T-helper 22 cell (primary cell): ENCODE measurements around the gene PUM2.
"Not testable (repeated sequence)": the region's sequence is repeated elsewhere in the genome, so short reads cannot be mapped to it uniquely, and the experiment has no call there.

Experiments used
- DNase-seq: peaks from one replicate; pipeline ENCODE4 v3.0.0-alpha.2; 2020; ENCODE audit warnings: low read depth

The PUM2 gene

DNA sequence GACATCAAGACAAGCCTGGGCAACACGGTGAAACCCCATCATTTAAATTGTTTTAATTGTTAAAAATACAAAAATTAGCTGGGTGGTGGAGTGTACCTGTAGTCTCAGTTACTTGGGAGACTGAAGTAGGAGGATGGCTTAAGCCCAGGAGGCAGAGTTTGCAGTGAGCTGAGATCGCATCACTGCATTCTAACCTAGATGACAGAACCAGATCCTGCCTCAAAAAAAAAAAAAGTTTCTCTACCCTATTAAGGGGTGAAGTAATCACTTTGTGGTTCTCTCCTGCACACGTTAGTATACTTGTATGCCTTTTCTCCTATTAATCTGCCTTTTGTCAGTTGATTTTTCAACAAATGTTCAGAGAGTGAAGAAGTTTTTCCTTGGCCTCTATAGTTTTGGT is 18.1 kb upstream of the PUM2 start:
- no peak for DNase-seq

DNA sequence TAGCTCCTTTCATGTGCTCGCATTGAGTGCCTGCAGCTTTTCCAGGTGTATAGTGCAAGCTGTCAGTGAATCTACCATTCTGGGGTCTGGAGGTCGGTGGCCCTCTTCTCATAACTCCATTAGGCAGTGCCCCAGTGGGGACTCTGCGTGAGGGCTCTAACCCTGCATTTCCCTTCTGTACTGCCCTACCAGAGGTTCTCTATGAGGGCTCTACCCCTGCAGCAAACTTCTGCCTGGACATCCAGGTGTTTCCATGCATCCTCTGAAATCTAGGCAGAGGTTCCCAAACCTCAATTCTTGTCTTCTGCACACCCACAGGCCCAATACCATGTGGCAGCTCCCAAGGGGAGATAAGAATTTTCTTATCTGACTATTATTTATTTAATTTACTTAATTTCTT is 17.3 kb upstream of the PUM2 start:
- not testable (repeated sequence) for DNase-seq

DNA sequence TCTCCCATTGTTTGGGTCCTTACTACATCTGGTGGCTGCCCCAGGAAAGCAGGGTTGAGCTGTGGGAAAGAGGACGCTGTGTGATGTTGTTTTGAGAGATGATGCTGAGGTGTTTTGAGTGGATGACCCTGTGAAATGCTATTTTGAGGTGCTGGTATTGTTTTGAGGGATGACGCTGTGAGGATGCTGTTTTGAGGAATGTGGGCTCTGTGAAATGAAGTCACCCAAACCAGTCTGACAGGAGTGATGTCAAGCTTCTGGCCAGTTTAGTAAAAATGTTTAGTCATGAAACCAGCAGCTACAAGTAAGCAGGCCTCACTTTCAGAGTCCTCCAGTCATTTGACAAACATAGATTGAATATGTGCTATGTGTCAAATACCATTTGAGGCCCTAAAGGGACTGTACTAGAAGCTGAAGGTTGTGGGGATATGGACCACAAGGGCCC is 16.1 kb upstream of the PUM2 start:
- no peak for DNase-seq

DNA sequence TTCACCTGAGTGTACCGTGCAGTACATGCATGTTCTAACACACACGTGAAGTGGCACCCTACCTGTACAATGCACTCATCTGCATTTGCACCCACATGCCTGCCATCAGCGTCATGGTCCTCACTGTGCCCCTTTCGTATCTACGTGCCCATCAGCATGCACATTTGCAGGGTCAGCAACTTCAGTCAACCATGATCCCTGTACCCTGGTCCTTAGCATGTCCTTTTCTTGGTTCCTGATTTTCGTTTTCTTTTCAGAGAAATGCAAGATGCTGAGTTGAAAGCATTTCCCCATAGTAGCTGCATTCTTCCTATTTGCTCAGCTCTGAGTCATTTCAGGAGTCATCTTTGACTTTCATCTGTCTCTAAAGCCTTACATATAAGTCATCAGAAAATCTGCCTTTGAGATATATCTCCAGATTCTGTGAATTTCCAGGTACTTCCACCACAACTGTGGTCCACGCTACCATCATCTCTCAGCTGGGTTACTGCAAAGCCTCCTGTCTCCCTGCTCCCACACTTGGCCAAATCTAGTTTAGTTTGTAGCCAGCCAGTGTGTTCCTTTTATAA is 14.7 kb upstream of the PUM2 start:
- DNase-seq, result no peak

DNA sequence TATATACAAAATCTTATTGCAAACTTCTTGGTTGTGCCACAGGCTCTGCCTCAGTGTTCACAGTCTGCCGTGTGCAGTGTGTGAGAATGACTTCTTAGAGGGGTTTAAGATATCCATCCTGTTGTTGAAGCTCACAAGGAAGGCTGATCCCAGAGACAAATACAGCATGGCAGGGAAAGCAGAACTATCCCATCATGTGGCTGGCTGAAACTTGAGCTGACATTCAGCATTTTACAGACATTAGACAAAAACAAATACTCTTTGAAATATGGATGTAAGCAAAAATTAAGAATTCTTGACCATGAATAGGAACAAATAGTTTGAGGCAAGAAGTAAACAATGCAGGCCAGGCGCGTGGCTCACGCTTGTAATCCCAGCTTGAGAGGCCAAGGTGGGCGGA is 12.9 kb upstream of the PUM2 start:
- no peak for DNase-seq

DNA sequence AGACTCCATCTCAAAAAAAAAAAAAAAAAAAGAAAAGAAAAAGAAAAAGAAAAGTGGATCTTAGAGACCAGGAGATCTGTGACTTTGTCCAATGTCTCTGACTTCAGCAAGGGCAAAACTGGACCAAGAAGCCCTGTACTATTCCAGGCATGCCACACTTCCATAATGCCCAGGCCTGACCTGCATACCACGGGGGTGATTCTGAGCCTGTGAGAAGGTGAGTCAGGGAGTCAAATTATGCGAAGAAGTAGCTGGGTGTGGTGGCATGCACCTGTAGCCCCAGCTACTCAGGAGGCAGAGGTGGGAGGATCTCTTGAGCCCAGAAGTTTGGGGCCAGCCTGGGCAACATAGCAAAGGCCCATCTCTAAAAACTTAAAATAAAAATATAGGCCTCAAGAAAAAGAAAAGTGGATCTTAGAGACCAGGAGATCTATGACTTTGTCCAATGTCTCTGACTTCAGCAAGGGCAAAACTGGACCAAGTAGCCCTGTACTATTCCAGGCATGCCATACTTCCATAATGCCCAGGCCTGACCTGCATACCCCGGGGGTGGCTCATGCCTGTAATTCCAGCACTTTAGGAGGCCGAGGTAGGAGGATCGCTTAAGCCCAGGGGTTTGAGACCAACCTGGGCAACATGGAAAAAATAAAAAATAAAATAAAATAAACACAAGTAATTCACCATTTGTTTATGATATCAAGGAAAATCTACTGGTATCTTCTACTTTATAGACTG is 12.2 kb upstream of the PUM2 start:
- DNase-seq, result no peak

DNA sequence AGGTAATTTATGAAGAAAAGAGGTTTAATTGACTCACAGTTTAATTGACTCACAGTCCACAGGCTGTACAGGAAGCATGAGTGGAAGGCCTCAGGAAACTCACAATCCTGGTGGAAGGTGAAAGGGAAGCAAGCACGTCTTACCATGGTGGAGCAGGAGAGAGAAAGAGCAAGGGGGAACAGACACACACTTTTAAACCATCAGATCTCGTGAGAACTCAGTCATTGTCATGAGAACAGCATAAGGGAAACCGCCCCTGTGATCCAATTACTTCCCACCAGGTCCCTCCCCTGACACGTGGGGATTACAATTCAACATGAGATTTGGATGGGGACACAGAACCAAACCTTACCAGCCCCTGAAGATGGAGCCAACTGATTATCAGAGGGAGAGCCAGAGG is 11.2 kb upstream of the PUM2 start:
- no peak for DNase-seq

DNA sequence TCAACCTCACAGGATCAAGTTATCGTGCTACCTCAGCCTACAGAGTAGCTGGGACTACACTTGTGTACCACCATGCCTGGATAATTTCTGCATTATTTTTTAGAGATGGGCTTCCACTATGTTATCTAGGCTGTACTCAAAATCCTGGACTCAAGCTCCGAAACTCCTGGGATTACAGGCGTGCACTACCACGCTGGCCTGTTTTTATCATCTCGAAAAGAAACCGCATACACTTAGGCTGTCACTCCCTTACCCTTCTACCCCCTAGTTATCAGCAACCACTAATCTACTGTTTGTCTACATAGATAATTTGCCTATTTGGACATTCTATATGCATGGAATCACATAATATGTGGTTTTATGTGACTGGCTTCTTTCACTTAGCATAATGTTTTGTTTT is 8.5 kb upstream of the PUM2 start:
- DNase-seq, result no peak

DNA sequence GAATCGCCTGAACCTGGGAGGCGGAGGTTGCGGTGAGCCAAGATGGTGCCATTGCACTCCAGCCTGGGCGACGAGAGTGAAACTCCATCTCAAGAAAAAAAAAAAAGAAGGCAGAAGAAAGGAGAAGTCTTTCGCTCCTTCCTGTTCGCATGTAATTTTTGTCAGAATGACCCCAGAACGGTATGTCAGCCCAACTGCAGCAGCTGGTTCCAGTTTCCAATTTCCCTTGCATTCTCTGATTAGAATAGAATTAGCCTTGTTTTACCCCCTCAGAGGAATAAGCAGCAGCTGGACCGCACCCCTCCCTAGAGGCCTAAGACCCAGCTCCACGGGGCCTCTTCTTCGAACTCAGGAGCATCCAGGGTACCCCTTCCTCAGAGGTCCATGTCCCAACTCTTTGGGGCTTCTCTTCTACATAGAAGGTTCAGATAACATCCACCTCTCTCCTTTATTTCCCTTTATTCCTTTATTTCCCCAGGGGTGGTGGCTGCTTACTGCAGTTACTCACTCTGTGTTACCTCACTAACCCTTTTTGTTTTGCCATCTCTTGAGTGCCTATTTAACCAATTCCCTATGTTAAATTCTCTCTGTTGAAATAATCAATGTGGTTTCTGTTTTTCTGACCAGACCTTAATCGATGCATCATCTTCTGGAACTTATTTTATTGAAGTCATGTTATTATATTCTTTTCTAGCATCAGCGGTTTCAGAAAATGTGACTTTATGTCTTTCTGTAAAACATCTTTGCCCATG is 7.2 kb upstream of the PUM2 start:
- DNase-seq, result no peak

DNA sequence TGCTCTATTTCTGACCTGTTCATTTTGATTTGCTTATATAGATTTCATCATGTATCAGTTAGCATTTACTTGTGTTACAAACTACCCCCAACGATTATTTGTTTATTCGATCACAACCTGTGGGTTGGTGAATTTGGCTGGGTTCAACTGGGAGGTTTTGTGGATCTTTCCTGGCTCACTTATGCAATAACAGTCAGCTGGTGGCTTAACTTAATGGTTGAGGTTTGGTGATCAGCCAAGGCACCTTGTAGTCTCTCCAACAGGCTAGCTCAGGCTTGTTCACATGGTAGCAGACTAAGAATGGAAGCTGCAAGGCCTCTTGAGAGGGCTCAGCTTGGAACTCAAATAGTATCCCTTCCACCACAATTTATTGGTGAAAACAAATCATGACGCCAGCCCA is 5.4 kb upstream of the PUM2 start:
- no peak for DNase-seq

DNA sequence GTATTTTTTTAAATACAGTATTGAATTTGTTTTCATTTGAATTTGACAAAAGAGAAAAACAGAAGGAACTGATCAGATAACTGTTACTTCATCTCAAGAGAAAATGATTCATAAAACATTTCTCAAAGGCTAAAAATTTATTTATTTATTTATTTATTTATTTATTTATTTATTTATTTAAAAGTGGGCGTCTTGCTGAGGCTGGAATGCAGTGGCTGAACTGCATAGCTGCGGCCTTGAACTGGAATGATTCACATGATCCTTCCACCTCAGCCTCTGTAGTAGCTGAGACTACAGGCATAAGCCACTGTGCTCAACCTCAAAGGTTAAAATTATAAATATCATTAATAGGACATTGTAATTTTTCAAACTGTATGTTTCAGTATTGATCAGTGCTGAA is 4.5 kb upstream of the PUM2 start:
- DNase-seq, result no peak

DNA sequence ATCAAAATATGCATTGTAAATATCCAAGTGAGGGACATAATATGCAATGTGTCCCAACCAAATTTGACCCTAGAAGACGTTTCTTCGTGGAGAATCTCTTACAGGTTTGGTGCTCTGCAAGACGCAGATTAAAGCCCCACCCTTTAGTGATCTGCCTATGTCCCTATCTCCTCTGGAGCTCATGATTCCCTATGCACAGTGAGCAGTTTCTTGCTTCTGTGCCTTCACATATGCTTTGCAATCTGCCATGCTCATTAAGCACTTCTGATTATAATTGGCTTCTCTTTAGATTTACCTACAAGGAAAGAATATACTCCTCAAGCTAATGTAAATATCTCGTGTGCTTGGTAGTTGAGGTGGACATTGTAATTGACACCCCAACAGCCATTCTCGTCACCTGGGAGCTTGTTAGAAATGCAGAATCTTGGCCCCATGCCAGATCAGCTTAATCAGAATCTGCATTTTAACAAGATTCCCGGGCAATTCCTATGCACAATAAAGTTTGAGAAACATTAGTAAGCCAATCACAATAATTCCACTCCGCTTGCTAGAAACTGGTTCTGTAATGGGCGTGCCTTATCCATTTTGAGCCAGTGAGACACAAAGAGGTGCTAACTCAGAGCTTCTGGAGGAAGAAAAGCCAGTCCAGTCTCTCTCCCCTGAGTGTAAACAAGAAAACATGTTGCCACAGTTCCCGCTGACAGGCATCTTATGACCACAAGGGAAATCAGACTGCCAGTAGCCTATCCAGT is 2.8 kb upstream of the PUM2 start:
- no peak for DNase-seq

DNA sequence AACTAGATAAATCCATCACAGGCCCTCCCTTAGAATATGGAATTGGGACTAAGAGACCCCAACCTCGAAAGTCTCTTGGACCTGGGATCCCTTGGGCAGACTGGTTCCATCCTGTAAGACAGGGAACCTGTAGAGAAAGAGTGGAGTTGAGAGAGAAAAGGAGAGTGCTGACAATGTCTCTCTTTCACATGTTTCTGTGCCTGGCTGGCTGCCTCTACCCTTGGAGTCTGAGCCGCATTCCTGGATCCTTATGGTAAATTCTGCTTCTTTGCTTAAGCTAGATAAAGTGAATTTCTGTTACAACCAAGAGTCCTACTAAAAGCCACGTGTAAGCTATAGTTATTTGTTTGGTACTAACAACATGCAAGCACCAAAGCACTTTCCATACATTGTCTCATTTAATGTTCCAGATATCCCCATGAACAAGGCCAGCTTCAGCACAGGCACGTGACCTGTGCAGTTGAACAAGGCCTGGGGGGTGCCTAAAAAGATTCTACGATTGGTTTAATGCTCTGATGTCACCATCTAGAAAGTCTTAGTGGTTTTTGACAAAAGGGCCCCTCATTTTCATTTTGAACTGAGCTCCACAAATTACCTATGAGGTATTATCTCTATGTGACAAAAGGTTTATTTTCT is 2.1 kb upstream of the PUM2 start:
- DNase-seq, result no peak

DNA sequence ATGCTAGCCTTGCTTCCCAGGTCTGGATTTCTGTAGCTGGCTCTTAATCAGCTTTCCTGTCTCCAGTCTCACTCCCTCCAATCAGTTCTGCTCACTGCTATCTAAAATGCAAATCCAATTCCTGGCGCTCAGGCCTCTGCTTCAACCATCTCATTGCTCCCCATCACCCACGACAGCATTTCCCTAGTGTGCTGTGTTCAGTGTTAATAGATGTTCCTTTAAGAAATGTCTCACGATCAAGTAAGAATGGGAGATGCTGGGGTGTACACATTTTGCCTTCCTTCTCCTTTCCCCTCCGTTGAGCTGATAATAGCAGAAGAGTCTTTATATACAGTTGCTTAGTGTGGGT is 1.6 kb upstream of the PUM2 start:
- DNase-seq, result no peak

DNA sequence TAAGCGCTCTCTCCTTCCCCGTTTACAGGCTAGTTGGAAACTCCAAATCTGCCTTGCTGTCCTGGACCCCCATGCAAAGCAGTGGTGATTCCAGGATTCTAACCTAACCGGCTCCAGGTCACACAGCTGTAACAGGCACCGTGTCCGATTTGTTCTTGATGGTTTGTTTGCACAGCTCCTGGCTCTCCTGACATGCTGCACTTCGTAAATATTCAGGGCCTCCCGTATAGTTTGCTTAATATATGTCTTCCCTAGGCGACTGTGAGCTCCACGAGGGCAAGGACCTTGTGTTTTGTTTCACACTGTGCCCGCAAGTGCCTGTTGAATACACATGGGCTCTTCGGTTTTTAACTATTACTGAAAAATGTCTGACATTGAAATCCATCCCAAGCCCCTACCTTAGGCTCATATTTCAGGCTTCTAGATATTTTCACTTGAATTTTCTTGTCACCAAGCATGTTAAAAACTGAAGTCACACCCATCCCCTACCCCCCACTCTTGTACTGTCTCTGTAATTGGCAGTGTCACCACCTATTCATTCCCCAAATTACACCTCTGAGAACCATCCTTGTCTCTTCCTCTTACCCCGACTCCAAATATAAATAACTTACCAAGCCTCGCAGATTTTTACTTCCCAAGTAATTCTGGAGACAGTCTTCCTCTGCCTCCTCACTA is 1.0 kb upstream of the PUM2 start:
- no peak for DNase-seq

DNA sequence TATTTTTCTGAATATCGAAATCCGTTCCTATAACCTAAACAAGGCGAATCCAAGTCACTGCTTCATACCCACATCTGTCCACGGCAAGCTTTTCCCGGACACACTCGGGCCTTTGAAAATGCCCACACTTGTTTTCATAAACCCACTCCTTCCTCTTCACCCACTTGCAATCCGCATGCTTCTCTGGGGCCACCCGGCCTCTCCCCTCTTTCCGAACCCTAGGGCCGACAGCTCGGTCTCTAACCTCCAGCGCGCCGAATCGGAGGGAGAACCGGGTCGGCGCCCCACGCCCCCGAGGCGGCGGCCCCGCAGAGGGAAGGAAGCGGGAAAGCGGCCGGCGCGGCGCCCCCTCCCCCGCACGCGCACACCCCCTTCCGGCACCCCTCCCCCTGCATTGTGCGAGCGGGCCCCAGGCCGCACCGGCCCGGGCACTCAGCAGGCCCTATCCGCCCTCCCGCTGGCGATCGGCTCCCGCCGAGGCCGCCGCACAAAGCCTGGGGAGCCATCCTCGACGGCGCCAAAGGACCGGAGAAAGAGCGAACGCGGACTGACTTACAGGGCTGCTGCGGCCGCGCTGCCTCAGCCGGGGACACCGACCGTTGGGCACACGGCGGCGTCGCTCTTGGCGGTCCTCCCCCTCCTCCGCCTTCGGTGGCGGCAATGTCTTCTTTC is 467 bp downstream of the PUM2 start:
- peak; percentile 42 for DNase-seq

DNA sequence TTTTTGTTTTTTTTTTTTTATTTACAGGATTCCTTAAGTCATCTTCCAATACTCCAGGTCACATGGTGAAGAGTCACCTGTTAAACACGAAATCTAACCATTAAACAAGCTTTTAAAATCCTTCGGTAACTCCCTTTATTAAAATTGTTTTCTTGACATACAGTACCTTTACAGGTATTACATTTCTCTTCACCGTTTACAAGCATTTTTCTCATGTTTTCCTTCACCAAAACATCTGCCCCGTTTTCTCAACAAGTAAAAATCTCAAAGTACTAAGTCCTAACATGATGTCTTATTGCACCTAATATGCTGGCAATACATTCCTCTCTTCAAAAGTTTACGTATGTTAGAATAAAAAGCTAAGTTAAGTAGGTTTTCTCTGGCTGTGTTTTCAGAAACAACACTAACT is 1.1 kb downstream of the PUM2 start:
- DNase-seq, result no peak

DNA sequence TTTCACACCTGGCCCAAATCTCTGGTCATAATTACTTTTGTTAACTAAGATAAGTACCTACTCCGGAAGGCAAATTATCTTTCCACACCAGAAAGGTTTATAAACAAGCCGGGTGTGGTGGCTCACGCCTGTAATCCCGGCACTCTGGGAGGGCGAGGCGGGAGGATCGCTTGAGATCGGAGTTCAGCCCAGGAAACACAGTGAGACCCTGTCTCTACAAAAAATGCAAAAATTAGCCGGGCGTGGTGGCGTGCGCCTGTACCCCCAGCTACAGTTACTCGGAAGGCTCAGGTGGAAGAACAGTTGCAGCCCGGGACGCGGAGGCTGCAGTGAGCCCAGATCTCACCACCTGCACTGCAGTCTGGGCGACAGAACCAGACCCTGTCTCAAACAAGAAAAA is 2.1 kb downstream of the PUM2 start:
- no peak for DNase-seq

DNA sequence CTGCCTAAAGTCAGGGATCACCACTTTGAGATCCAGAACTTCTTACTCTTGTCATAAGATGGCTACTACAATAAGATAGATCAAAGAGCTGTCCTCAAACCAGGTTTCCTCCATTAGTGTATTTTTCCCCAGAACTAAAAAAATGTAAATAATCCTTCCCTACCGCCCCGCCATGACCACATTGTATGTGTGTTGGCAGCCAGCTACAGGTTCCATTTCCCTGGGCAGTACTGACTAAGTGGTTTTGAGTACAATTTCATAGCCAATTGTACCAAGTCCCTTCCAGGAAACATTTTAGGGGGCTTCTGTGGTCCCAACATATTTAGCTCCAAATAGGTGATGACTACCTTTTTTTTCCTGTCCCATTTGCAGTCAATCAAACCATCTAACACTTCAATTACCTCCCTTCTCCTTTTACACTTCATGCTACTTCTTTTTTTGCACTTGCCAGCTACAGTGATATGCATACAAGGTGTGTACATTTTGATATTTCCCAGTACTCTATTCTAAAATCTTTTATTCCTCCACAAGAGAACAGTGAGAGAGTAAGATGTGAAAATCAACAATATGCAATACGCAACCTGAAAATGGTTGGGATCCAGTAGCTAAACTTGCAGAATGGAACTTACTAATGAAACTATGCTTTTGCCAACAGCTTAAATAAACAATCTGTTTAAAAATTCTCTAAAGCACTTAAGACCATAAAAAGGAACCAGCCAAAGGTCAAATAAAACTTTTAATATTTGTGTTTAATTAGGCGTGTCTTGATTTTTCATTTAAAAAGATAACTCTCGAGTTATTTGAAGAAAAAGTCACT is 3.9 kb downstream of the PUM2 start:
- DNase-seq, result no peak

DNA sequence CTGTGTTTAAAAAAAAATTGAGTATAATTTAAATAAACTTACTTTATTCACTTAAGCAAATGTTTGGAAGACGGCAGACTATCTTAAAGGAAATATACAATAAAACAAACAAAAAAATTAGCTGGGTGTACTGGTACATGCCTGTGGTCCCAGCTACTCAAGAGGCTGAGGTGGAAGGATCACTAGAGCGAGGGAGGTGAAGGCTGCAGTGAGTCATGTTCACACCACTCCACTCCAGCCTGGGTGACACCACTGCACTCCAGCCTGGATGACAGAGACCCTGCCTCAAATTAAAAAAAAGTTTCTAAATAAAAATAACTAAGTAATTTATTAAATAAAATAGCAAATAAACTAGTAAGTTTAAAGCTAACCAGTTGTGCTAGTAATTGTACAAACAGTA is 7.5 kb downstream of the PUM2 start:
- no peak for DNase-seq
